PFSK-1 (cell line): ENCODE measurements around the gene PLAC1.

Source experiments
- FOXP2 ChIP-seq: optimal IDR thresholded peaks from 2 replicates; pipeline ENCODE3; 2011; ENCODE audit warnings: borderline replicate concordance, control low read depth, inconsistent platforms; ENCODE audit not compliant: insufficient read depth; ENCODE audit errors: extremely low read length, extremely low read depth
- POLR2AphosphoS5 ChIP-seq: IDR thresholded peaks from 2 replicates; pipeline ENCODE4 v1.6.1; 2012; ENCODE audit warnings: low read depth, mild to moderate bottlenecking, control low read depth, low read length, moderate library complexity
- SIN3A ChIP-seq: IDR thresholded peaks from 2 replicates; pipeline ENCODE4 v1.6.1; 2012; ENCODE audit warnings: mild to moderate bottlenecking, low read length, moderate library complexity, borderline replicate concordance; ENCODE audit not compliant: insufficient read depth
- TAF1 ChIP-seq: IDR thresholded peaks from 2 replicates; pipeline ENCODE4 v1.6.1; 2012; ENCODE audit warnings: low read length, control low read depth, borderline replicate concordance; ENCODE audit not compliant: insufficient read depth
- TF ChIP-seq, protein P1 (sequence below), 2 experiments: IDR thresholded peaks; 2 replicates each; pipeline versions ENCODE4 v1.6.1 to v1.8.0; 2011 to 2012; ENCODE audit warnings: low read depth in 2 of 2, low read length in 2 of 2, control low read depth in 1 of 2, inconsistent platforms in 1 of 2, mild to moderate bottlenecking in 1 of 2, moderate library complexity in 1 of 2; ENCODE audit not compliant: insufficient read depth in 1 of 2

DNA sequence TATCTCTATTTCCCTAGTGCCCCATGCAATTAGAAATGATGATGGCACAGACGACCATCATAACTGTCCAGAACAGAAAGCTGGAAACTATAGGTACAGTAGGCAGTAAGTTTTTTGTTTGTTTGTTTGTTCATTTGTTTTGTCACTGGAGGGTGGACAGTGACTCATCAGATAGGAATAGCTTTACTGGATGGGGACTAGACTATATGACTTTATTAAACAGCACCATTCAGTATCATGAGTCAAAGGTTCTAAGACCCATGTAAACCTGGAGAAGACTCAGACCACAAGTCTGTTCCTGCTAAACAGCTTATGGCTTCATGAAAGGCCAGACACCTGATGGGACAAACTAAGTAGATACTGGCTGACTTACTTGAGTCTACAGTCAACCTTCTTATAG is 38.4 kb downstream of the PLAC1 start:
- TF ChIP-seq POLR2AphosphoS5: no peak
- TF ChIP-seq, protein P1, sequence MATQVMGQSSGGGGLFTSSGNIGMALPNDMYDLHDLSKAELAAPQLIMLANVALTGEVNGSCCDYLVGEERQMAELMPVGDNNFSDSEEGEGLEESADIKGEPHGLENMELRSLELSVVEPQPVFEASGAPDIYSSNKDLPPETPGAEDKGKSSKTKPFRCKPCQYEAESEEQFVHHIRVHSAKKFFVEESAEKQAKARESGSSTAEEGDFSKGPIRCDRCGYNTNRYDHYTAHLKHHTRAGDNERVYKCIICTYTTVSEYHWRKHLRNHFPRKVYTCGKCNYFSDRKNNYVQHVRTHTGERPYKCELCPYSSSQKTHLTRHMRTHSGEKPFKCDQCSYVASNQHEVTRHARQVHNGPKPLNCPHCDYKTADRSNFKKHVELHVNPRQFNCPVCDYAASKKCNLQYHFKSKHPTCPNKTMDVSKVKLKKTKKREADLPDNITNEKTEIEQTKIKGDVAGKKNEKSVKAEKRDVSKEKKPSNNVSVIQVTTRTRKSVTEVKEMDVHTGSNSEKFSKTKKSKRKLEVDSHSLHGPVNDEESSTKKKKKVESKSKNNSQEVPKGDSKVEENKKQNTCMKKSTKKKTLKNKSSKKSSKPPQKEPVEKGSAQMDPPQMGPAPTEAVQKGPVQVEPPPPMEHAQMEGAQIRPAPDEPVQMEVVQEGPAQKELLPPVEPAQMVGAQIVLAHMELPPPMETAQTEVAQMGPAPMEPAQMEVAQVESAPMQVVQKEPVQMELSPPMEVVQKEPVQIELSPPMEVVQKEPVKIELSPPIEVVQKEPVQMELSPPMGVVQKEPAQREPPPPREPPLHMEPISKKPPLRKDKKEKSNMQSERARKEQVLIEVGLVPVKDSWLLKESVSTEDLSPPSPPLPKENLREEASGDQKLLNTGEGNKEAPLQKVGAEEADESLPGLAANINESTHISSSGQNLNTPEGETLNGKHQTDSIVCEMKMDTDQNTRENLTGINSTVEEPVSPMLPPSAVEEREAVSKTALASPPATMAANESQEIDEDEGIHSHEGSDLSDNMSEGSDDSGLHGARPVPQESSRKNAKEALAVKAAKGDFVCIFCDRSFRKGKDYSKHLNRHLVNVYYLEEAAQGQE (IDR thresholded peaks at IDR 0.05; ENCODE audit: insufficient read depth in 1 of 2, low read depth in 2 of 2, low read length in 2 of 2): no peak
- no peak for TF ChIP-seq TAF1
- no peak for TF ChIP-seq FOXP2
- TF ChIP-seq SIN3A: no peak
